HG03045 (cell line): ENCODE measurements around the gene KLF17.
"Not testable (repeated sequence)": the region's sequence is repeated elsewhere in the genome, so short reads cannot be mapped to it uniquely, and the experiment has no call there.

Source experiments
- ATAC-seq: cut with Tn5 transposase; IDR thresholded peaks from one replicate; pipeline ENCODE4 v1.9.1; 2021; ENCODE audit warnings: mild to moderate bottlenecking, moderate library complexity; ENCODE audit not compliant: unreplicated experiment

Gene KLF17

GRCh38 chr1:44108241-44108640, 10.4 kb upstream of the KLF17 start:
- no peak for ATAC-seq

GRCh38 chr1:44108971-44109370, 9.7 kb upstream of the KLF17 start:
- ATAC-seq = no peak

GRCh38 chr1:44110916-44111315, 7.7 kb upstream of the KLF17 start:
- ATAC-seq = no peak

GRCh38 chr1:44111861-44112260, 6.8 kb upstream of the KLF17 start:
- no peak for ATAC-seq

GRCh38 chr1:44112486-44112885, 6.1 kb upstream of the KLF17 start:
- no peak for ATAC-seq

- ATAC-seq = no peak
Measured at GRCh38 chr1:44113095-44113609, 5.5 kb upstream of the KLF17 start.

GRCh38 chr1:44114098-44114497, 4.5 kb upstream of the KLF17 start:
- ATAC-seq = no peak

- ATAC-seq = not testable (repeated sequence)
Measured at GRCh38 chr1:44117272-44117671, 1.3 kb upstream of the KLF17 start.

GRCh38 chr1:44119525-44119924, 904 bp downstream of the KLF17 start:
- ATAC-seq = no peak

- ATAC-seq = no peak
Measured at GRCh38 chr1:44120398-44120949, 1.9 kb downstream of the KLF17 start.

GRCh38 chr1:44129616-44130500, 11.2 kb downstream of the KLF17 start:
- ATAC-seq = no peak

- no peak for ATAC-seq
Measured at GRCh38 chr1:44131411-44131810, 12.8 kb downstream of the KLF17 start.

GRCh38 chr1:44134071-44134920, 15.7 kb downstream of the KLF17 start:
- ATAC-seq = no peak

- no peak for ATAC-seq
Measured at GRCh38 chr1:44135886-44136285, 17.3 kb downstream of the KLF17 start.

- no peak for ATAC-seq
Measured at GRCh38 chr1:44138239-44138638, 19.6 kb downstream of the KLF17 start.

- not testable (repeated sequence) for ATAC-seq
Measured at GRCh38 chr1:44139565-44139964, 20.9 kb downstream of the KLF17 start.

GRCh38 chr1:44141531-44141930, 22.9 kb downstream of the KLF17 start, which contains the start of gene KLF18:
TSS of gene KLF18 (minus strand) at chr1:44141631. CDS start at chr1:44141631, 0 bp downstream.
- no peak for ATAC-seq

GRCh38 chr1:44144962-44145756, 26.5 kb downstream of the KLF17 start:
- no peak for ATAC-seq

- no peak for ATAC-seq
Measured at GRCh38 chr1:44146536-44147361, 28.1 kb downstream of the KLF17 start.

GRCh38 chr1:44147582-44147981, 29.0 kb downstream of the KLF17 start:
- no peak for ATAC-seq
